Fibroblast of the aortic adventitia (primary cell): ENCODE data around the gene MEF2C. TPM values are rescaled to one million over a fixed set of nuclear protein-coding genes. Genes with fewer than 3 reads are reported as not detected.

Experiments used
- DNase-seq: peaks from one replicate; pipeline ENCODE4 v3.0.0-alpha.2; 2010; ENCODE audit warnings: low read depth
- H3K4me3 ChIP-seq: 2 replicates; pipeline ENCODE4 v1.5.1; 2011; ENCODE audit warnings: low read depth, mild to moderate bottlenecking, control low read depth, low read length, moderate library complexity
- total RNA-seq: library from RNA; depleted of rRNA; stranded (reverse); fragments of >200 nt; gene quantifications from 2 replicates; pipeline ENCODE4 v1.2.3, GENCODE V29; 2012; ENCODE audit warnings: low replicate concordance
- TF ChIP-seq, protein P1 (sequence below): IDR thresholded peaks from 2 replicates; pipeline ENCODE4 v1.5.1; 2011; ENCODE audit warnings: mild to moderate bottlenecking, low read length, control low read depth, inconsistent platforms; ENCODE audit not compliant: insufficient read depth

The MEF2C gene
- total RNA-seq, 1 donor: 38.6 TPM

DNA sequence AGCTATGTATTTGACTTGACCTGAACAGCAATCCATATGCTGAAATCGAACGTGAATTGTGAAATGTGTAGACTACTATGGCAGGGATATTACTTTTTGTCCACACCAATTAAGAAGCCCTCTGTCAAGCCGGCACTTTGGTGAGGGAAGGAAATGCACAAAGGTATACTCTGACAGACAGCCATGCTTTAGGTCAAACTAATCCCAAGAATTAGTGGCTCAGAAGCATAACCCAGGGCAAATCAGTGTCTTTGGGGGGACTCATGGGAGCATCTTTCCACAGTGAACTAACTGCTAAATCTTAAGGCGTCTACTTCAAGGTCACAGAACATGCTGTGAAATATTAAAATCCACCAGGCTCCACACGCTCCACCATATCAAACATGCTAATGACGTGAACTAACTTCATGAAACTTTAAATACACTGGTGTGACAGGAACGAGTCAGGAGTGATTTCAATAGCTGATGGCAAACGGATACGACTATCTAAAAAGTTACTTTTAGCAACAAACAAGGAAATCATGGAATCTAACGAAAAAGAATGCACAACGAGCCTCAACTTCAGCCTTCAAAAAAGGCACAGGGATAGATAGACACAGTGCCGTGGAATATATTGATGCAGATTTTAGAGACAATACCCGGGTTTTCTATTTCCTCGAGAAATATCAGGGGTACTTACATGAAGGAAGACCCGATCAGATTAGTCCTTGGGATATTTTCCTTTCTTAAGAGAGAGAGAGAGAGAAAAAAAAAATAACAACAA, 527 bp downstream of the MEF2C start:
- TF ChIP-seq, protein P1, sequence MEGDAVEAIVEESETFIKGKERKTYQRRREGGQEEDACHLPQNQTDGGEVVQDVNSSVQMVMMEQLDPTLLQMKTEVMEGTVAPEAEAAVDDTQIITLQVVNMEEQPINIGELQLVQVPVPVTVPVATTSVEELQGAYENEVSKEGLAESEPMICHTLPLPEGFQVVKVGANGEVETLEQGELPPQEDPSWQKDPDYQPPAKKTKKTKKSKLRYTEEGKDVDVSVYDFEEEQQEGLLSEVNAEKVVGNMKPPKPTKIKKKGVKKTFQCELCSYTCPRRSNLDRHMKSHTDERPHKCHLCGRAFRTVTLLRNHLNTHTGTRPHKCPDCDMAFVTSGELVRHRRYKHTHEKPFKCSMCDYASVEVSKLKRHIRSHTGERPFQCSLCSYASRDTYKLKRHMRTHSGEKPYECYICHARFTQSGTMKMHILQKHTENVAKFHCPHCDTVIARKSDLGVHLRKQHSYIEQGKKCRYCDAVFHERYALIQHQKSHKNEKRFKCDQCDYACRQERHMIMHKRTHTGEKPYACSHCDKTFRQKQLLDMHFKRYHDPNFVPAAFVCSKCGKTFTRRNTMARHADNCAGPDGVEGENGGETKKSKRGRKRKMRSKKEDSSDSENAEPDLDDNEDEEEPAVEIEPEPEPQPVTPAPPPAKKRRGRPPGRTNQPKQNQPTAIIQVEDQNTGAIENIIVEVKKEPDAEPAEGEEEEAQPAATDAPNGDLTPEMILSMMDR: no peak
- peak; percentile 45 for DNase-seq

DNA sequence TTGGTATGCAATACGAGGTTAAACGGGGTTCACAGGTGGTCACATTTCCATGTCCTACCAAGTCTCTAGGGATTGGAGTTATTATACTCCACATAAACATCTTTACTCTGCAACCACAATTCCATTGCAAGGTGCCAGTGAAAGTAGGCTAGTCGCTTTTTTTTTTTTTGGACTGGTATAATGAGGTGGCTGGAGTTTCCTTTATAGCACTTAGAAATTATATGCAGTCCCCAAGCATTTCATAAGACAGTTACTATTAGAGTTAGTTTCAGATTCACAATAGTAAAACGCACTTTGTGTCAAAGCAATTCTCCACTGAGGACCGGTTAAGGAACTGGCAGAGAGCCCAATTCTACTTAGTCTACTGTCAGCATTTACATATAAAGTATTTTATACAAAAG, 1.4 kb downstream of the MEF2C start:
- peak overlapping the region; percentile 74 for H3K4me3 ChIP-seq
- DNase-seq: peak; percentile 60
- TF ChIP-seq, protein P1: no peak

More for the DNA sequence above, 527 bp downstream of the MEF2C start:
- H3K4me3 ChIP-seq: peak overlapping the region; percentile 74

- peak; percentile 14 for DNase-seq
- TF ChIP-seq, protein P1: no peak
- peak overlapping the region; percentile 43 for H3K4me3 ChIP-seq
Observed at GRCh38 chr5:88880201-88880600, 2.8 kb downstream of the MEF2C start.

GRCh38 chr5:88879724-88880123, 3.3 kb downstream of the MEF2C start:
- TF ChIP-seq, protein P1: no peak
- peak overlapping the region; percentile 43 for H3K4me3 ChIP-seq
- peak; percentile 37 for DNase-seq

- DNase-seq: peak; percentile 51
- H3K4me3 ChIP-seq: no peak overlapping the region
- TF ChIP-seq, protein P1: peak; percentile 24
Observed at GRCh38 chr5:88878976-88879375, 4.0 kb downstream of the MEF2C start.

DNA sequence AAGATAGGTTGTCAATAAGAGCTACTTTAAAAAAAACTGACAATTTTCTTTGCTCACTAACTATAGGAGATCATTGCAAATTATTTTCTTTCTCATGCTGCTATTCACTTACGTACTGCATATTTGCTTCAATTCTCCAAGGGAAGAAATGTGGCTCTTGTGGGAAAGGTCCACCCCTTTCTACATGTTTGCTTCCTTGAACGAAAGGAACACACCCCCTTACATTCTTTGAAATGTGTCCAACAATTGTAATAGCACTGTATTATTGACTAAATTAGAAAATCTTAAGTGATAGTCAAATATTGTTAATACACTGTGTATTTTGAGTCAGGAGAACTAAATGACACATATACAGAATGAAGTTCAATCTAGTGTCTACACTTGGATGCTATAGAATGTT, 5.2 kb downstream of the MEF2C start:
- H3K4me3 ChIP-seq: no peak overlapping the region
- TF ChIP-seq, protein P1: no peak
- peak; percentile 69 for DNase-seq

- H3K4me3 ChIP-seq: no peak overlapping the region
- TF ChIP-seq, protein P1: no peak
Observed at GRCh38 chr5:88876714-88877113, 6.3 kb downstream of the MEF2C start.

More at GRCh38 chr5:88876714-88877113, 6.3 kb downstream of the MEF2C start:
- no peak for DNase-seq
